Body of pancreas (tissue), 4 donors: Measurements from ENCODE around the gene ZFPL1.

ENCODE experiments used
- POLR2A ChIP-seq, 3 donors: fragments of 450-650 bp; IDR thresholded peaks; one replicate each; pipeline ENCODE4 v1.6.1; 2016; ENCODE audit warnings: antibody characterized with exemption in 3 of 3, mild to moderate bottlenecking in 2 of 3
- TF ChIP-seq, protein P1 (sequence below), 7 experiments: fragments of 450-650 bp in 4 of 7; fragments of 200-600 bp in 3 of 7; sonication (generic) in 3 of 7; IDR thresholded peaks; one replicate each; pipeline ENCODE4 v1.5.1; 2016 to 2019; ENCODE audit warnings: antibody characterized with exemption in 7 of 7

DNA sequence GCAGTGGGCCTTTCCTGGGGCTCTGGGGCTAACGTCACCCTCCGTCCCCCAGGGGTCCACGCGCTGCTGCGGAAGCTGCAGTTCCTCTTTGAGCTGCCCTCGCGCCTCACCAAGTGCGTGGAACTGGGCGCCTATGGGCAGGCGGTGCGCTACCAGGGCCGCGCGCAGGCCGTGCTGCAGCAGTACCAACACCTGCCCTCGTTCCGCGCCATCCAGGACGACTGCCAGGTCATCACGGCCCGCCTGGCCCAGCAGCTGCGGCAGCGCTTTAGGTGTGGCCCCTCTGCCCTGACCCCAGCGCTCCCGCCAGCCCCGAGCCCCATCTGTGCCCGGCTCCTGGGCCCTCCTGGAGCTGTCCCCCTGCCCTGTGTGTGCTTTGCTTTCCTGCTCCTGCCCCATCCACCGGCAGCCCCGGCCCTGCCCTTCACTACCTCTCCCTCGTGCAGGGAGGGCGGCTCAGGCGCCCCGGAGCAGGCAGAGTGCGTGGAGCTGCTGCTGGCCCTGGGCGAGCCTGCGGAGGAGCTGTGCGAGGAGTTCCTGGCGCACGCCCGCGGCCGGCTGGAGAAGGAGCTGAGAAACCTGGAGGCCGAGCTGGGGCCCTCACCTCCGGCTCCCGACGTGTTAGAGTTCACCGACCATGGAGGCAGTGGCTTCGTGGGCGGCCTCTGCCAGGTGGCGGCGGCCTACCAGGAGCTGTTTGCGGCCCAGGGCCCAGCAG, 23.9 kb downstream of the ZFPL1 start:
- TF ChIP-seq, protein P1, sequence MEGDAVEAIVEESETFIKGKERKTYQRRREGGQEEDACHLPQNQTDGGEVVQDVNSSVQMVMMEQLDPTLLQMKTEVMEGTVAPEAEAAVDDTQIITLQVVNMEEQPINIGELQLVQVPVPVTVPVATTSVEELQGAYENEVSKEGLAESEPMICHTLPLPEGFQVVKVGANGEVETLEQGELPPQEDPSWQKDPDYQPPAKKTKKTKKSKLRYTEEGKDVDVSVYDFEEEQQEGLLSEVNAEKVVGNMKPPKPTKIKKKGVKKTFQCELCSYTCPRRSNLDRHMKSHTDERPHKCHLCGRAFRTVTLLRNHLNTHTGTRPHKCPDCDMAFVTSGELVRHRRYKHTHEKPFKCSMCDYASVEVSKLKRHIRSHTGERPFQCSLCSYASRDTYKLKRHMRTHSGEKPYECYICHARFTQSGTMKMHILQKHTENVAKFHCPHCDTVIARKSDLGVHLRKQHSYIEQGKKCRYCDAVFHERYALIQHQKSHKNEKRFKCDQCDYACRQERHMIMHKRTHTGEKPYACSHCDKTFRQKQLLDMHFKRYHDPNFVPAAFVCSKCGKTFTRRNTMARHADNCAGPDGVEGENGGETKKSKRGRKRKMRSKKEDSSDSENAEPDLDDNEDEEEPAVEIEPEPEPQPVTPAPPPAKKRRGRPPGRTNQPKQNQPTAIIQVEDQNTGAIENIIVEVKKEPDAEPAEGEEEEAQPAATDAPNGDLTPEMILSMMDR (IDR thresholded peaks at IDR 0.05): no peak
- no peak for TF ChIP-seq POLR2A (IDR thresholded peaks at IDR 0.05)
